Limb (tissue), 2 donors: ENCODE data around the gene EVI5.

Source experiments
- DNase-seq, 2 donors: peaks; one replicate each; pipeline ENCODE4 v3.0.0-alpha.2; 2016; ENCODE audit errors: extremely low spot score in 2 of 2

The EVI5 gene

GRCh38 chr1:92485381-92486250 is 299.3 kb downstream of the EVI5 start:
- DNase-seq = peak in 1 of 2 donors; percentile 58

DNA sequence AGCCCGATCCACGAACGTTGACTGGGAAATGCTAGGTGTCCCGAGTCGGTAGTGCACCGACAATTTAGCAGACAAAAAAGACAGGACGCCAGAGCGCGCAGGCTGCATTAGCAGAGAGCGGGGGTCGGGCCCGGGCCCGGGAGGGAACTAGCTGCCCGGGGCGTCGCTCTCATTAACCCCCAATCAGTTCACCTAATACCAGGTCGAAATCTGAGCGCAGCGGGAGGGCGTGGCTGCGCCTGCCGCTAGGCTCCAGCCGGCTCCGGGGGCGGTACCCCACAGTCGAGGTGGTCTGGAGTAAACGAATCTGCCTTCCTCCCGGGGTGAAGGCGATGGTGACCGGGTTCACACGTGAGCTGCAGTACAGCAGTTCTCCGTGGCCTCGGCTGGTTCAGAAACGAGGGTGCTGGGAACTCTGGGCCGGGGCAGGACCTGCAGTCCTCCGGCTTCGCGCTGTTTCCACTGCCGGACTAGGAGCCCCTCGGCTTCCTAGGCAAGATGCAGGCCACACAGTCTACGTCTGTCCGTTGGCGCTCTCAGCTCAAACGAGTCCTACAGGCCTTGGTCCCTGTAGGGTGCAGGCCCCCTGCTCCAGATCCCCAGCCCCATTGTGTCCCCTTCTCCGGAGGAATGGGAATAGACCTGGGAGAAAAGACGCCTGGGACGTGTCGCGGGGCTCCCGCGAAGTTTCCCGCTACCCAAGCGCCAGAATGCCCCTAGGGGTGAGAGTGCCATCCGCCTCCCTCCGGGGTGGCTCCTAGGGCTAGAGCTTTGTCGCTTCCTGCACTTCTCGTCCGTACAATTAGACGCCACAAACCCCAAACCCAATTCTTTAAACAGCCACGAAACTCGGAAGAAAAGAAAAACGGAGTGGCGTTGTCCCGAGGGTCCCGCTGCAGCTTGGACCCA is 300.2 kb downstream of the EVI5 start:
- peak in 1 of 2 donors; percentile 68 for DNase-seq

GRCh38 chr1:92483610-92484471 is 301.1 kb downstream of the EVI5 start:
- peak in 1 of 2 donors; percentile 59 for DNase-seq

- DNase-seq = peak in 1 of 2 donors; percentile 60
Observed at GRCh38 chr1:92482665-92483609, 302.0 kb downstream of the EVI5 start.

- DNase-seq = peak in 1 of 2 donors; percentile 60
Observed at GRCh38 chr1:92481971-92482664, 302.8 kb downstream of the EVI5 start.

- no peak for DNase-seq
Observed at GRCh38 chr1:92481599-92481925, 303.3 kb downstream of the EVI5 start.

DNA sequence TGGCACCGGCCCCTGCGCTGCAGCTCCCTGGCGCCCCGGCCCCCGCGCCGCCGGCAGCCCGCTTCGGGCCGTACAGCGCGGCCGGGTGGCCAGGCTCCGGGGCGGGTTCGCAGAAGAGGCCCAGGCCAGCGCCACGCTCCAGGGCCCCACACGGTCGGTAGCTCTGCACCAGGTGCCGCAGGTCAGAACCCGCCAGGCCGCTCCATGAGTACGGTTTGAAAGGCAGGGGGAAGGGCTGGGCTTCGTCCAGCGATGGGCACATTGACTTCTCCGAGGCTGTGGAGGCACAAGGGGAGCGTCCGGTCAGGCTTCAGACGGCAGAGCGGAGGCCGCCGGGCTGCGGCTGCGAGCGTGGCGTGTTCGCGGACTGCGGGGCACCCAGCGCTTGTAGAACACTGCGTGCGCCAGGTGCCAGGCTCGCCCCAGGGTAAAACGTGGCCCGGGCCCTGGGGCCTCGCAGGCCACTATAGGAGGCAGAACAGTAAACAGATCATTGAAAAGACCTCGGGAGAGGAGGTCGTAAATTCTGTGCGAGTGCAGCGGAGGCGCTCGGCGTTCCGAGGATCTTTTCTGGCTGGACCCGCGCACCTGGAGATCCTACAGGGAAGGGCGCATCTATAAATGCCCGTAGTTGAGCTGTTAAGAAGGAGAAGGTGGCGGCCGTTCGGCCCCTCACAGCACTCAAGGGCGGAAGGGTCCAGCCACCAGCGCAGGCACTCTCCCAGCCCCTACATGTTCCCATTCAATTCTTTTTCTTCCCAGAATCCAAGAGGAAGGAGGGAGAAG is 303.9 kb downstream of the EVI5 start:
- peak in 1 of 2 donors; percentile 47 for DNase-seq

GRCh38 chr1:92480200-92480812 is 304.6 kb downstream of the EVI5 start:
- DNase-seq = peak in 1 of 2 donors; percentile 44

DNA sequence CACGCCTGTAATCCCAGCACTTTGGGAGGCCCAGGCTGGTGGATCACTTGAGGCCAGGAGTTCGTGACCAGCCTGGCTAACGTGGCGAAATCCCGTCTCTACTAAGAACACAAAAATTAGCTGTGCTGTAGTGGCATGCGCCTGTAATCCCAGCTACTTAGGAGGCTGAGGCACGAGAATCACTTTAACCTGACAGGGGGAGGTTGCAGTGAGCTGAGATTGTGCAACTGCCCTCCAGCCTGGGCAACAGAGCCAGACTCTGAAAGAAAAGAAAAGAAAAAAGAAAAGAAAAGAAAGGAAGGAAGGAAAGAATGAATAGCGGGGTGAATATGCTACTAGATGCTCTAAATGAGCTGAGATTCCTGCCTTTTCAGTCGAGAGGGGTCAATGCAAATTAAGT is 305.3 kb downstream of the EVI5 start:
- no peak for DNase-seq

- DNase-seq = no peak
Observed at GRCh38 chr1:92478393-92478792, 306.5 kb downstream of the EVI5 start.

DNA sequence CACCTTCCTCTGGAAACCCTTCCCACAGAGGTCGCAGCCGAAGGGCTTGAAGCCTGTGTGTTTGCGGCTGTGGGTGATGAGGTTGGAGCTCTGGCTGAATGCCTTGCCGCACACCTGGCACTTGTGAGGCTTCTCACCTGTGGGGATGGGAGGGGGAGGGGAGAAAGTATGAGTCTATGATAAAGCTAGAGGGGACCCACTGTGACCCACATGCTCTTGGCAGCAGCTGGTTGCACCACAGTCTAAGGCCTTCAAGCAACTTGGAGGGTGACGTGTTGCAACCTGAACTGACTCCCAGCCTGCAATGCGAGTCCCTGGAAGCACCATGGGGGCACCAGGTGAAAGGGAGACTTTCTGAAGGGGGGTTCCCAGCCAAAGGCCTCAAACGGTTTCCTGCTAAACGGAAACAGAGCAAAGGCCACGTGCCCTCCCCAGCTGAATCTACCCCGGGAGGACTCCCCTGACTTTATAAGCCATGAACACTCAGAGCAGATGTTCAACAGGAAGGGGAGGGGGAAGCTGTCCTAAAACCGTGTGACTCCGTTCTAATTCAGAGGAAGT is 308.8 kb downstream of the EVI5 start:
- no peak for DNase-seq

GRCh38 chr1:92475029-92475428 is 309.9 kb downstream of the EVI5 start:
- DNase-seq = no peak

DNA sequence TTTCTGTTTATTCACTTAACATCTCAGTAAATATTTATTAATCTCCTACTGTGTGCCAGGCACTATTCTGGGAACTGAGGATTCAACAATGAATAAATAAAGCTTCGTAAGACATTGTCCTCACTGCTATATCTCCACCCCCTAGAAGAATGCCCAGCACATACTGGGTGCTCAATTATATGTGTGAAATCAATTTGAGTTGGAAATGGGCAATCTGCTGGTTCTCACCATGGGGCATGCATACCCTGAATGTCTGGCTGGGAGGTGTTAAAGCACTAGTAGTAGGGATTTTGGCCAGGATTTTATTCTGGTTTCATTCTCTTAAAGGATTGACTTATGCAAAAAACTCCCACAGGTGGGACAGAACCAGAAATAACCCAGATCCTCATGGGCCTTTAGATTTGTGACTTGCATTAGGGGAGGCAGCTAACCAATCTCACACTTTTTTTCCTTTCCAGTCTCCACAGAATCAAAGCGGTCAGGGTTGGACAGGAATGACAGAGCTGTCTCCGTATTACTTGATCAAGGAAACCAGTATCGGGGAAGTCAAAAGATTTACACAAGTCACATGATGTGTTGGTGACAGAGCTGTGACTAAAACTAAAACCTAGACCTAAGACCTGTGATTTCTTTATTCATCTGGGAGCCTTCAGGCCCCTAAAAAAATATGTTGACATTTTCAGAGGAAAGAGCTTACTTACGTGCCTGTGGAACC is 311.0 kb downstream of the EVI5 start:
- no peak for DNase-seq

DNA sequence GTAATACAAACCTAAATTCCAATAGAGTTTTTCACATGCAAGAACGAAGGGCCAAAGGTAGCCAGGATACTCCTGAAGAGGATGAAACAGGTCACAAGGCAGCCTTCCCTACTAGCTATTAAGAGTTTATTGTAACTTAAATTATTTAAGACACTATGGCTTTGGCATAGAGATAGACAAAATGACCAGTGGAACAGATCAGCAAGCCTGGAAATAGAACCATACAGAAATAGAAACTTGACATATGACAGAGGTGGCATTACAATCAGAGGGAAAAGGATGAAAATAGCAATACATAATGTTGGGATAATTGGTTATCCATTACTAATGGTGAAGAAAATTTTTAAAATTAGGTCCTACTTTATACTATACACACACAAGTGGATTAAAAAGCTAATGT is 314.7 kb downstream of the EVI5 start:
- no peak for DNase-seq

DNA sequence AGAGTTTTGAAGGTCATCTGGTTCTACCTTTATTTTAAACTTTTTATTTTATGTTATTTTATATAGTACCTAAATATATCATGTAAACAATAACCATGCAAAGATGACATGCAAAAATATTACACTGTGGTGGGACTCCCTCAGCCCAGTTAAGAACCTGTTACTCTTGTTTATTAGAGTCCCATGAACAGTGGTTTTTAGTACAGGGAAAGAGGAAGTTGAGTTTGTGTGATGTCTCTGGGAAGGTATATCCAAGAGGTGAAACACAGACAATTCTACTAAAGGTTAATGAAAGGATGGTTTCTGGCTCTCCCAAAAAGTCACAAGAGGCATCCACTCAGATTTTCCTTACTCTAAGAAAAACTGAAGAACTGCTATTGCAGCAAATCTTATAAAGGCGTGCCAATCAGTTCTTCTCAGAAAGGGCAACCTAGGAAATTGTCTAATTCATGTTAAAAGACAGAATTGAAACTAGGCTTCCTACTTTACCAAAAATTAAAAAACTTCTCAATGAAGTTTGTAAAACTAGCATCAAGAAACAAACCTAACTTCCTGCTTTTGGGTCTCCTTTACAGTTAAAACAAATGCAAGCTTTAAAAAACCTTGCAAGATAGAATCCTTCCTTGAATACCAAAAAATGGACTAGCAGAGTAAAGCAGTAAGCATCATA is 318.1 kb downstream of the EVI5 start:
- no peak for DNase-seq

DNA sequence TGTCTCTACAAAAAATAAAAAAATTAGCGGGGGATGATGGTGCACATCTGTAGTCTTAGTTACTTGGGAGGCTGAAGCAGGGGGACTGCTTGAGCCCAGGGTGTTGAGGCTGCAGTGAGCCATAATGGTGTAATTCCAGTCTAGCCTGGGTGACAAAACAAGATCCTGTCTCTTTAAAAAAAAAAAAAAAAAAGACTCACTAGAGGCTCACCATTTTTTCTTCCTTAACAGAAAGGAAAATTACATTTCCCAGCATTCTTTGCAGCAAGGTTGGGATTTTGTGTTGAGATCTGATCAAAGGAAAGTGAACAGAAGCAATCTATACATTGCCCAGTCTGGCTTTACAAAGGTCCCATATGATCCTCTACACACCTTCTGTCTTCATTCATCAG is 319.7 kb downstream of the EVI5 start:
- no peak for DNase-seq
